CMK (cell line): ENCODE data around the gene LBX1.
A peak's percentile ranks its signal among the peaks of the same experiment; 100 is the strongest.

Experiments used
- DNase-seq: peaks from one replicate; pipeline ENCODE4 v3.0.0-alpha.2; 2010; ENCODE audit warnings: low read depth

LBX1 gene

GRCh38 chr10:101244321-101245050 is 15.2 kb upstream of the LBX1 start:
- DNase-seq = no peak

GRCh38 chr10:101241840-101242707 is 12.8 kb upstream of the LBX1 start:
- DNase-seq = no peak

- no peak for DNase-seq
Observed at GRCh38 chr10:101238732-101239105, 9.5 kb upstream of the LBX1 start.

GRCh38 chr10:101237982-101238731 is 8.9 kb upstream of the LBX1 start:
- no peak for DNase-seq

- no peak for DNase-seq
Observed at GRCh38 chr10:101237081-101237981, 8.1 kb upstream of the LBX1 start.

- DNase-seq = no peak
Observed at GRCh38 chr10:101236376-101237080, 7.3 kb upstream of the LBX1 start.

- DNase-seq = no peak
Observed at GRCh38 chr10:101235766-101236165, 6.5 kb upstream of the LBX1 start.

- no peak for DNase-seq
Observed at GRCh38 chr10:101234333-101234732, 5.1 kb upstream of the LBX1 start.

GRCh38 chr10:101233863-101234262 is 4.6 kb upstream of the LBX1 start:
- no peak for DNase-seq

GRCh38 chr10:101233443-101233842 is 4.2 kb upstream of the LBX1 start:
- DNase-seq = no peak

- DNase-seq = no peak
Observed at GRCh38 chr10:101231912-101232689, 2.8 kb upstream of the LBX1 start.

- DNase-seq = no peak
Observed at GRCh38 chr10:101231092-101231491, 1.8 kb upstream of the LBX1 start.

GRCh38 chr10:101230183-101230917 is 1.1 kb upstream of the LBX1 start:
- peak; percentile 11 for DNase-seq

GRCh38 chr10:101228966-101229265 is 347 bp downstream of the LBX1 start:
- no peak for DNase-seq

GRCh38 chr10:101228153-101228965 is 904 bp downstream of the LBX1 start:
- no peak for DNase-seq

- no peak for DNase-seq
Observed at GRCh38 chr10:101227429-101228152, 1.7 kb downstream of the LBX1 start.

- no peak for DNase-seq
Observed at GRCh38 chr10:101226491-101227428, 2.5 kb downstream of the LBX1 start.
